T47D (cell line): ENCODE data around the gene ATP6V0C.
"Not testable (repeated sequence)": the region's sequence is repeated elsewhere in the genome, so short reads cannot be mapped to it uniquely, and the experiment has no call there.

Experiments
- DNase-seq, 2 experiments: peaks; one replicate each; pipeline versions ENCODE4 v3.0.0 to v3.0.0-alpha.2; 2011 to 2012; ENCODE audit warnings: low read depth in 1 of 2, low spot score in 1 of 2
- JUND ChIP-seq: IDR thresholded peaks from 2 replicates; pipeline ENCODE4 v1.6.1; 2012; ENCODE audit warnings: low read depth
- in situ Hi-C: cut with HindIII; loops from 2 replicates; pipeline ENCODE4 v1.10.0; 2016; ENCODE audit warnings: low sequenced_read_pairs, low pct_unique_long_range_greater_than_20kb

Gene ATP6V0C

DNA sequence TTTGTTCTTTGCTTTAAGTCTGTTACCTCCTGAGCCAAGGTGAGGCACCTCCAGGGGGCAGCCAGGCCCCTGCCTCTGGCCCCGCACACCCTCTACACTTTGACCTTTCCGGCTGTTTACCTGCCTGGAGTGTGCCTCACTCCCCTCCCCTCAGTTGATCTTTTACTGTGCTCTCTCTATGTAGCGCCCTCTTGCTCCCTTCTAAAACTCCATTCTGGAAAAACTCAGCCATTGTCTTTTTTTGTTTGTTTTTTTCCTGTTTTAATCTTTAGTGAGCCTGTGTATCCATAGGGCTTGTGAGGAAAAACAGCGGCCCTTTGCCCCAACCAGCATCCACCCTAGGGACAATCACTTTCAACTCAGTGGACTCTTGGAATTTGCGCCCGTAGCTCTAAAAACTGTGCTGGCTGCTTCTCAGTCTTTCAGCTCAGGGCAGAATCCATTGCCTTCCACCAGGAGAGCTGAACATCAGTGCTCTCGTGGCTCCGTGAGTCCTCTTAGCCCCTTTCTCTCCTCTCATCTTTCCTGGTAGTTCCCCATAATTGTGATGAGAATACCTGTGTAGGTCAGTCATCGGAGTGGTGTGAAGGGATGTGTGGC lies 10.7 kb downstream of the ATP6V0C start:
- in situ Hi-C loops: no loop called here
- DNase-seq: no peak
- no peak for TF ChIP-seq JUND

DNA sequence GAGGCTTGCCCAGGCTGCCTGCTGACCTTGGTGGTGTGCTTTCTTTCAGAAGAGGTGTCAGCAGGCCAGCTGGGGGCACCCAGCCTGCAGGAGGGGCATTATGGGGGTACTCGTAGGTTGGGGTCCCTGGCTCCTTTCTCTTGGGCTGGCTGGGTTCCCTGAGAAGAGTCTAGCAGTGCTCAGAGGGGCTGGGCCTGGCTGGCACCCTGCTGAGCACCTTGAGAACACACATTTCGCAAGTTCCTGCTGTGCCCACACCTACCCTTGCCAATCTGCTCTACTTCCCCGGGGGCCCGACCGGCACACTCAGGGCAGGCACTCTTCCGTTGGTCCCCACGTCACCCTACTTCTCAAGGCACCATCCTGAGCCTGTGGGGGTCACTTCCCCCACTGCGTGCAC lies 12.4 kb downstream of the ATP6V0C start:
- in situ Hi-C loops: no loop called here
- DNase-seq: no peak
- no peak for TF ChIP-seq JUND

DNA sequence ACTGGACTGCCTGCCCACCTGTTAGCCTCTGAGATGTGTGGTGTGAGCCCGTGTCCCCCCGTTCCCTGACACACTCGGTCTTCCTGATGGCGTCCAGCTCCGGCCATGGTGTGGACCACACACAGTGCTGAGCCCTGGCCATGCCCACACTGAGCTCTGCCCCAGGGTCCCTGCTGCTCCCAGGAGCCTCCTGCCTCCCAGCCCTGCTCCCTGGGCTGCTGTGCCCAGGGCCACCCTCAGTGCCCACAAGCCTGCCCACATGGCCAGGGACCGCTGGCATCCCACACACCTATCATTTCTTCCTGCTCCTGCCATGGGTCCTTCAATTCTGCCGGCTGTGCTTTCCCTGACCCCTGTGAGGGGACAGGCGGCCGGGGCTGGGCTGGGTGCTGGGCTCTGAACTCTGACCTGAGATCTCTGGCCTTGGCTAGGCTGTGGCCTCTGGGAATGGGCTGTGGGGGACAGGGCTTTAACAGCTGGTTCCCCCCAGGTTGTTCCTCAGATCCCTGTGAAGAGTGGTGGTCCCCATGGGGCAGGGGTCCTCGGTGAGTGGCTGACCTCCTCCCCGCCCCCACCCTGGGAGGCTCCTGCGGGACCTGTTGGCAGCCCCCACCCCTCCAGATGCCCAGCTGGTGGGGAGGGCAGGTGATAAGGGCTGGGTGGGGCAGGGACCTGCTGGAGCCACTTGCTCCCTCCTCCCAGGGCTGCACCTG lies 13.5 kb downstream of the ATP6V0C start:
- DNase-seq: no peak
- no peak for TF ChIP-seq JUND
- in situ Hi-C loops: no loop called here

DNA sequence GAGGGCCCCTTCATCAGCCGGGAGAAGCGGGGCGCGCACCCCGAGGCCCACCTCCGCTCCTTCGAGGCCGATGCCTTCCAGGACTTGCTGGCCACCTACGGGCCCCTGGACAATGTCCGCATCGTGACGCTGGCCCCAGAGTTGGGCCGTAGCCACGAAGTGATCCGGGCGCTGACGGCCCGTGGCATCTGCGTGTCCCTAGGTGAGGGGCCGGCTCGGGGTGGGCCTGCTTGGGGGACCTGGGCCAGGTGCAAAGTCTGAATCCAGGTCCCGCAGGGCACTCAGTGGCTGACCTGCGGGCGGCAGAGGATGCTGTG lies 14.0 kb downstream of the ATP6V0C start:
- TF ChIP-seq JUND: no peak
- in situ Hi-C loops: no loop called here
- DNase-seq: no peak

DNA sequence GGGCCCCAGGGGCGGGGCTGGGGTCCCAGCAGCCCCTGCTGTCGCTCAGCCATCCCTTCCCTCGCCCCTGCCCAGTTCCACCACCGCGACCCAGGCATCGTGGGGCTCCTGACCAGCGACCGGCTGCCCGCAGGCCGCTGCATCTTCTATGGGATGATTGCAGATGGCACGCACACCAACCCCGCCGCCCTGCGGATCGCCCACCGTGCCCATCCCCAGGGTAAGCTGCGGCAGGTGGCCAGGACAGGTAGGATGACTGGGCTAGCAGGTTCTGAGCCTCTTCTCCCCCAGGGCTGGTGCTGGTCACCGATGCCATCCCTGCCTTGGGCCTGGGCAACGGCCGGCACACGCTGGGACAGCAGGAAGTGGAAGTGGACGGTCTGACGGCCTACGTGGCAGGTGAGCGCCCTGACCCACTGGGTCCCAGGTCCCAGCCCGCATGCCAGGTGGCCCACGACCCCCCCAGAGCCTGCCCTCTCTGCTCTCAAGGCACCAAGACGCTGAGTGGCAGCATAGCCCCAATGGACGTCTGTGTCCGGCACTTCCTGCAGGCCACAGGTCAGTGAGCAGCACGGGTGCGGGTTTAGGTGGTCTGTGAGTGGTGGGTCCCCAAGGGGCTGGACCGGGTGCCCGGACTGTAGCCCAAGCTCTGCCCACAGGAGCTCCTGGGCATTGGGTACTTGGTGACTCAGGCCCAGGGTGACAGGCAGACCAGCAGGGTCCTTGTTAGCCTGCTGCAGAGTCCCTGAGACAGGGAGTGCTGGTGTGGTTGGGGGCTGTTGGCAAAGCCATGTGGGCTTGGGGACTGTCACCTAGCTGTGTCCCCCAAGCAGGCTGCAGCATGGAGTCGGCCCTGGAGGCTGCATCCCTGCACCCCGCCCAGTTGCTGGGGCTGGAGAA lies 14.7 kb downstream of the ATP6V0C start:
- in situ Hi-C loops: no loop called here
- DNase-seq: no peak
- TF ChIP-seq JUND: no peak

DNA sequence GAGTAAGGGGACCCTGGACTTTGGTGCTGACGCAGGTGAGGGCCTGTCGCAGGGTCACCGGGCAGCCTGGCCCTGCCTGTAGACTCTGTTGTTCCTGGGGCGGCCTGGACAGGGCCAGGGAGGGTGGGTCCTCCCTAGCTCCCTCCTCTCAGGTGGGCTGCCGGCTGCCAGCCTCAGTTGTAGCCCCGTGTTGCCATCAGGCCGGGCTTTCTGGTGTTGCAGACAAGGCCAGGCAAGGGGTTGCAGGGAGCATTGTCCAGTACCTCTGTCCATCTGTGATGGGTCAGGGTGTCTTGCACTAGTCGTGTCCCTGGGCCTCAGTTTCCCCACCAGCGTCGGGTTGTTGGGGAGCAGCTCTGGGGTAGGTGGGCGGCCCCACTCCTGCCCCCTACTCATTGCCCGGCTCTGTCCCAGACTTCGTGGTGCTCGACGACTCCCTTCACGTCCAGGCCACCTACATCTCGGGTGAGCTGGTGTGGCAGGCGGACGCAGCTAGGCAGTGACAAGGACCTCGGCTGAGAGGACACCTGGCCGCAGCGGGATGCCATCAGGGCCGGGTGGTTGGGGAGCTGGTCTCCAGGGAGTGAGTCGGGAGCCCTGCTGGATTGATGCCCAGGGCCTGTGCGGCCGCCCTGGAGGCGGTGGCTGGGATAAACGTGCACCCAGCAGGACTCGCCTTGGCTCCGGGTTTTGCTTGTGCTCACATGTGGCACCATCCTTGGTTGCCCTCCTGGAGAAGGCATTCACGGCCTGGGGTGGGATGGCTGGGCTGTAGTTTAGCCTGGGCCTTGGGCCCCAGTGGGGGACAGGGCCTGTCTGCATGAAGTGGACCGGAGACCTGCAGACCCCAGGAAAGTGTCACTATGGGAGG lies 15.5 kb downstream of the ATP6V0C start:
- no peak for DNase-seq
- TF ChIP-seq JUND: no peak
- in situ Hi-C loops: no loop called here

DNA sequence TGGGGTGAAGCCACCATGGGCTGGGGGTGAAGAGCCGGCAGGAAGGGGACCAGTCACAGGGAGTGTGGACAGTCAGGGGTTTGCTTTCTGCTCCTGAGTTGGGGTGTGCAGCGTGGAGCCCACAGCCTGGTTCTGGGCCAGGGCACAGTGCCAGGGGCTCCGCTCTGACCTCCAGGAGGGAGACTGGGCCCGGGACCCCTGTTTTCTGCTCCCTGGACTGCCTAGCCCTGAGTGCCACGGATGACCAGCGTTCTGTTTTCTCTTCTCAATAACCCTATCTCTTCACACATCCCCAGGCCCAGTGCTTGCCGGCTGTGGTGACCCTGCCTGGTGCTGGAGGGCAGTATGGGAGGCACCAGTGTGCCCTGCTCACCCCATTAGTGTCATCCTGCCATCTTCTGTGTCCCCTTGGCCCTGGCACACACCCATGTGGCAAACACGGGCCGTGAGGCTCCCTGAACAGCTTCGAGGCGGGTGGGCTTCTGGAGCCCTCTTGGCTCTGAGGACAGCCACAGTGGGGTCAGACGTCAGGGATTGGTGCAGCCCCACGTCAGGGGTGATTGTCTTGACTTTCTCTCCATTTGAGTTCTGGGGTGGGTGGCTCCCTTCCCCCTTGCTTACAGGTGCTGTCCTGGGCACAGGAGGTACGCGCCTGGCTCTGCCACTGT lies 16.3 kb downstream of the ATP6V0C start:
- in situ Hi-C loops: no loop called here
- no peak for TF ChIP-seq JUND
- no peak for DNase-seq

DNA sequence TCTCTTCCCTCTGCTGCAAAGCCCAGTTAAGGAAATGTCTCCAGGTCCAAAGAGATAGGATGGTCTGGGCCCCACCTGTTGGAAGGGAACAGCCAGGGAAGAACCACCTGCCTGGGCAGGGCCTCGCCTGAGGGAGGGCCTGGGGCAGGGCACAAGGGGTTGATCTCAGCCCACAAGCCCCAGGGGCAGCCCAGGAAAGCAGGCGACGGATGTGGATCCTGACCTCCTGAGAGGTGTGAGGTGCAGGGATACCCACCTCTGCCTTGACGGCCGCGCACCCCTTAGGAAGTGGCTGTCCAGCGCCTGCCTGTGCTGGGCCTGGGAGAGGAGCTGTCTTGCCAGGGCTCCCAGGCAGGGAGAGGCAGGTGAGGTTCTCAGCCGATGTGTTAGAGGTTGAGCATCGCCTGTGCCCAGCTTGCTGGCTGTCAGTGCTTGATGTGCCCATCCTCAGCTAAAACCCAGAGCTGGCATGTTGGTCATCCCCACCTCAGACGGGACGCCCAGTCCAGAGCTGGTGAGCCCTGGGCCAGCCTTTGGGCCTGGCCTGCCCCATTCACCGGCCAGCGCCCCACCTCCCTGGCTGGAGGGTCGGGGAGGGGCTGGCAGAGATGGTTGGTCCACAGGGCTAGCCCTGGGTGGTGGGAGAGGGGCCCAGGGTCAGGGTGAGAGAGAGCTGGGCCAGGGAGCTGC lies 17.0 kb downstream of the ATP6V0C start:
- DNase-seq: no peak
- in situ Hi-C loops: no loop called here
- TF ChIP-seq JUND: no peak

DNA sequence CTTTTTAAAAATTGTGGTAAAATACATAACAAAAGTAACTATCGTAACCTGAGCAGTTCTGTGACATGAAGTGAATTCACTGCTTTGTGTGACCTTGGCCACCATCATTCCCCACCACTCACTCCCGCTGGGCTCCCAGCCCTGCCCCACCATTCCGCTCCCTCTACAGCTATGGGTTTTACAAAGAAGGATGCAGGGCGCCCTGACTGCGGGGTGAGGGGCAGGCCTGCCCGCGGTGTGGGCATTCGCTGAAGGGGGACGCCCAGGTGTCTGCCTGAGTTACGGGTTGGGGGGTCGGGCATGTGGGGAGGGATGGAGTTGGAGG lies 17.6 kb downstream of the ATP6V0C start, which contains the start of gene CEMP1:
Gene CEMP1 (minus strand): TSS at position 38 of the 325 bp plus-strand sequence. CDS start 335 bp downstream, outside the sequence.
- DNase-seq: no peak
- no peak for TF ChIP-seq JUND
- in situ Hi-C loops: no loop called here

DNA sequence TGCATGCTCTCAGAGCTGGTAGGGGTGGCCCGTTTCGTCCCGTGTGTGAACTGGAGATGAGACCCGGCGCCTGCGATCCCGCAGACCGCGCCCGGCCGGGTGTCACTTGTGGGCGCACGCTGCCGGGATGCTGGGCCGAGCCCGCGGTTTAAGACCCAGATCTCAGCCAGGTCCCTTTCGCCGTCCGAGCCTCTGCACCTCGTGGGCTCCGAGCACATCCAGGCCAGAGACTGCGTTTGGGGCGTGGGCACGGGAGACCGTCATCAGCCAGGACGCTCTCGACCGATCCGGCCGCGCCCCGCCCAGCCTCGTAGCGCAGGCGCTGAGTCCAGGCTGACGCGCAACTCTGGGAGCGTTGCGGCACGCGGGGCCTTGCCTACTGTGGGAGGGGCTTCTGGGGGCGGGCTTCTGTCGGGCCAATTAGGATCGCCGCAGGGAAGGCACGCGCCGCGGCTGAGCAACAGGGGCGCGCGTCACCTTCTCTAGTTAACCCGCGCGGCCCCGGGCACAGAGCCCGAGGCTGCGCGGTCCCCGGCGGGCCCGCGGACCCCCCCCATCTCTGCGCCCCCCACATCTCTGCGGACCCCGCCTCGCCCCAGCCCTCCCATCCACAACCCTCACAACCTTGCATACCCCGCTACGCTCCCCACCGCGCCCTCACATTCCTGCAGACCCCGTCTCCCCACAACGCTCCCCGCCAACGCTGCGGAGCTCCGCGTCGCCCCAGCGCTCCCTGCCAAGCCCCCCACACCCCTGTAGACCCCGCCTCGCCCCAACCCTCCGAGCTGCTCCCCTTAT lies 18.1 kb downstream of the ATP6V0C start:
- TF ChIP-seq JUND: no peak
- DNase-seq: peak; percentile 98
- in situ Hi-C loops: no loop called here

DNA sequence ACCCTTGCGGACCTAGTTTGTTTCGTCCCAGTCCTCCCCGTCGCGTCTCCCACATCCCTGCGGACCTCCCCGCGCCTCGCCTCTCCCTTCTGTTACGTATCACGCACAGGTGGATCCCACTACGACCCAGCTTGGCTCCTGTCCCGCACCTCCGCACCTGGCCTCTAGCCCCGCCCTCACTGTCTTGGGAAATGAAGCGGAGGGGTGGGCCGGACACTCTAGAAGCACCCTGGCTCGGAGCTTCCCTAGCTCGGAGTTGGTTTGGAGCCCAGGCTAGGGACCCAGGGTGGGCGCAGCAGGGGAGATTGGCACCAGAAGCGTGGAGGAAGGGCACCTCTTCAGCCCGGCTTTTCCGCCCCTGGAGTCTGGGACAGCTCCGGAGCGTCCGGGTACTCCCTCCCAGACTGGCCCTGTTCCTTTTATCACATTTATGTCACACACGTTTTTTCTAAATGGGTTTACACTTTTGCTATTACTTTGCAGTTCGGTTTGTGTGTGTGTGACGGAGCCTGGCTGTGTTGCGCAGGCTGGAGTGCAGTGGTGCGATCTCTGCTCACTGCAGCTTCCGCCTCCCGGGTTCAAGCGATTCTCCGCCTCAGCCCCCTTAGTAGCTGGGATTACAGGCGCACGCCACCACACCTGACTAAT lies 18.9 kb downstream of the ATP6V0C start:
- no peak for TF ChIP-seq JUND
- DNase-seq: peak; percentile 82 to 92
- in situ Hi-C loops: no loop called here

DNA sequence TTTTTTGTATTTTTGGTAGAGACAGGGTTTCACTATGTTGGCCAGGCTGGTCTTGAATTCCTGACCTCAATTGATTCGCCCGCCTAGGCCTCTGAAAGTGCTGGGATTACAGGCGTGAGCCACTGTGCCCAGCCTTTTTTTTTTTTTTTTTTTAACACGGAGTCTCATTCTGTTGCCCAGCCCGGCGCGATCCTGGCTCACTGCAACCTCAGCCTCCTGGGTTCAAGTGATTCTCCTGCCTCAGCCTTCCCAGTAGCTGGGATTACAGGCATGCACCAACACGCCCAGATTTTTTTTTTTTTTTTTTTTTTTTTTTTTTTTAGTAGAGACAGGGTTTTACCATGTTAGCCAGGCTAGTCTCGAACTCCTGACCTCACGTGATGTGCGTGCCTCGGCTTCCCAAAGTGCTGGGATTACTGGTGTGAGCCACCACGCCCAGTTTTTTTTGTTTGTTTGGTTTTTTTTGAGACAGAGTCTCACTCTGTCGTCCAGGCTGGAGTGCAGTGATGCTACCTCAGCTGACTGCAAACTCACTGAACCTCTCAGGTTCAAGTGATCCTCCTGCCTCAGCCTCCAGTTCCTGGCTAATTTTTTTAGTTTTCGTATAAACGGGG lies 19.5 kb downstream of the ATP6V0C start:
- in situ Hi-C loops, DNase-seq: not testable (repeated sequence)
